GM12873 (cell line): ENCODE measurements around the gene WNT11.
A peak's percentile ranks its signal among the peaks of the same experiment; 100 is the strongest.

Experiments used
- CTCF ChIP-seq: IDR thresholded peaks from 2 replicates; pipeline ENCODE4 v1.5.1; 2012; ENCODE audit warnings: low read depth, mild to moderate bottlenecking, moderate library complexity, low read length, control low read depth; ENCODE audit not compliant: insufficient read depth; ENCODE audit errors: missing control alignments

WNT11 gene

DNA sequence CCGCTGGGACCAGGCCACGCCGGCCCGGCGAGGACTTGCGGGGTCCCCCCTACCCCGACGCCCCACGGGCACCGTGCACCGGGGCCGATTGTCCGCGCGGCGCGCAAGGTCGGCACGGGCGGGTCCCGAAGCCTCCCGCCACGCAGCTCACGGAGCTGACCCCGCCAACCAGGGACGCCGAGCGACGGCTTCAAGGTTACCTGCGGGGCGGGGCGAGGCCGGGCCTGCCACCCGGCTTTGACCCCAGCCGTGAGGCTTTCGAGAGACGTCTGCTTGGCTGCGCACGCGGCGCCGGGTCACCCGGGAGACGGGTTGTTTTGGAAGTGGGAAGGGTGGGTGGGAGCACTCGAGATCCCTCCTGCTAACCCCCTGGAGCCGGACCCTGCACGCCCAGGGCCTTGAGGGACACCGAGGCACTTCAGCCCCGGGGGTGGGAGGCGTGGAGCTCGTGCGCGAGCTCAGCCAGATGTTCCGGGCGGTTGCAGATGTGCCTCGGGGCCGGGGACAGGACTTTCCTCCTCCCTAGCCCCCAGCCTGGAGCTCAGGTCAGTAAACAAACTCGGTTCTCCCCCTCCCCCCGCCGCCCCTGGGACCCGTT is 3.2 kb upstream of the WNT11 start:
- no peak for TF ChIP-seq CTCF

- TF ChIP-seq CTCF, result peak; percentile 88
Observed at GRCh38 chr11:76208438-76209374, 2.4 kb upstream of the WNT11 start.

DNA sequence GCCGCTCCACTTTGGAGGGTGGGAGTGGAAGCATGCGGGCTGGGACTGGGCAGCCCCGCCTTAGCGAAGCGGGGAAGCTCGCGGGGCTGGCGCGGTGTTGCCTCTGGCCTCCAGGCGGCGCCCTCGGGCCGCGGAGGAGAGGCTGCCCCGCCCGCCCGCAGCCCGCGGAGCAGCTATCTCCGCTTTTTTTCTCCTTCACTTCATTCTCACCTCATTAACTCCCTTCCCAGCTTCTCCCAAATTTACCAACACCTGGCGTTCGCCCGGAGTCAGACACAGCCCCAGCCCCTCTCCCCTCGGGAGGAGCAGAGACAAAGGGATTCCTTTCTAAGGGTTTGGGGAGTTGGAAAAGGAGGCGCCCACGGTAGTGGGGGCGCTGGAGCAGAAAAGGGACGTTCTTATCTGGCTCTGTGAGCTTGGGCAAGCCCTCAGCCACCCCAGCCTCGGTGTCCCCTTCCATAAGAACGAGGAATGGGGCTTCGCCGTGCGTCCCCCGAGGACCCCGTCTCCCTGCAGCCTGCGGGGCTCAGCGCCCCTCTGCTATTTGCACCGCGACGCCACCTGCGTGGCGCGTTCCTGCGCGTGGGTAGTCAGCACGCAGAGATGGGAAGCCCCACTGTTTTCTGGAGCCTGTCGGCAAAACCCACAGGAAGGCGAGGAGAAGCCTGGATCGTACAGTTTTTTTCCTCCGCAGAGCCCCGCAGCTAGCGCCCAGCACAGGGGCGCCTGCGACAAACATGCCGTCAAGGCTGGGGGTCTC is 1.5 kb upstream of the WNT11 start:
- peak; percentile 97 for TF ChIP-seq CTCF

GRCh38 chr11:76206077-76206326 is 300 bp downstream of the WNT11 start:
- no peak for TF ChIP-seq CTCF

DNA sequence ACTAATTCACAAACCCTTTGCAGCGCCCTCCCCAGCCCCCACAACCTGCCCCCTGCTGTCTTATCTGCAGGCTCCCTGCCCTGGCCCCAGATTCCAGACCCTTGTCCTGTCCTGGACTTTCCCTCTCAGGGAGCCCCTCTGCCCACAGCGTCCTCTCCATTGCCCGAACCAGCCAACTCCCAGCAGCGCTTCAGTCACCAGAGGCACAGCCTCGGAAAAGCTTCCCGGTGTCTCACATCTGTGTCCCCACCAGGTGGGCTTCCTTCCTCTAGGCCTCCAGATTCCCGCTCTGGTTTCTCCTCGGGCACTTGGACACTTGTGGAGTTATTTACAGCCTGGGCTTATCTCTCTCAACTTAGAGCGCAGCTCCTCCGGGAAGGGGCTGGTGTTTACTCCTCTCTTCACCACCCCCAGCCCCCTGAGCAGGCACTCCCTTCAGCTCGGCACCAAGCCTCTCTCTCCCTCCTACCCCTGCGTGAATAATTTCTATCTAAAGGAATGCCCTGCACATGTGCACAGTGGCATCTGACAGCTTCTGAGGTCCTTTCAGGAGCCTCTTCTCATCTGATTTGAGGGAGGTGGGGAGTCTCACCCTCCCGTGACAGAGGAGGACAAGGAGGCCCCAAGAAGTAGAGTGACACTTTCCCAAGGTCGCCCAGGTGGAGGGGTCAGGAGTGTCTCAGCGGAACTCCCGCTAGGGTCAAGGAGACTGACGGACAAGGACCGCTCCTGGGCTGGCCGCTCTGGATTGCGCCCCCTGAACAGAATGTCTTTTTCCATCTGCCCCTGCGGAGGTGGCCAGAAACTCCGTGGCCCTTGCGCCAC is 838 bp downstream of the WNT11 start:
- TF ChIP-seq CTCF, result no peak

DNA sequence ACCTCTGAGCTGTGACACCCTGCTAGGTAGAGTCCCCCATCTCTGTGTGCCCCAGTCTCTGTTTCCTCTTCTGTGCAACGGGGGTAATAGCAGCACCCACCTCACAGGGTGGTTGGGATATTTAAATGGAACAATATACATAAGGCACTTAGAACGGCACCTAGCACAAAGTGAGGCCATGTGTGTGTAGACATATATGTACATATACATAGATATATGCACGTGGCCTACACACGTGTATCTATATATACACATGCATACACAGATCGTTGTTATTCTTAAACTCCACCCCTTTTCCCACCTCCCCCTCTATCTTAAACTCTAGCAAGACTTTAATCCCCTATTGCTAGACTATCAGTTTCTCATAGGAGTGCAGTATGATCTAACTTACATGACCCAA is 2.4 kb downstream of the WNT11 start:
- no peak for TF ChIP-seq CTCF
